ENCODE measurements around the gene ASB18. TPM values are rescaled to one million over a fixed set of nuclear protein-coding genes. Genes with fewer than 3 reads are reported as not detected.

Gene ASB18
- total and polyA plus RNA-seq, 2 experiments from 2014 or later, result not detected

GRCh38 chr2:236215196-236215595 lies 49.0 kb downstream of the ASB18 start:
- Histone ChIP-seq H3K27ac (ENCODE audit: low read depth) (no peak overlapping the region), H3K4me2 (no peak overlapping the region), H3K27me3 (ENCODE audit: insufficient read depth) (no peaks in the 10 kb centered on the region), H3K4me1 (ENCODE audit: insufficient read depth) (no peaks in the 10 kb centered on the region), H2AFZ (no peak overlapping the region), H3K9me2 (ENCODE audit: insufficient read depth) (no peaks in the 10 kb centered on the region), H3K4me3 (no peak overlapping the region), H4K20me1 (replicated peaks; ENCODE audit: insufficient read depth) (no peaks in the 10 kb centered on the region), H3F3A (replicated peaks; ENCODE audit: low read depth) (no peaks in the 10 kb centered on the region), H3K36me3 (ENCODE audit: insufficient read depth) (no peaks in the 10 kb centered on the region), H3K79me2 (replicated peaks; ENCODE audit: insufficient read depth) (no peaks in the 10 kb centered on the region)
- ATAC-seq (no peak), DNase-seq (ENCODE audit: low spot score) (no peak)
- H3K27me3 Mint-ChIP-seq (ENCODE audit: insufficient read depth, low read depth, poor library complexity), result peaks cover 17% of the 10 kb centered on the region
- peaks cover 6% of the 10 kb centered on the region for H3K4me1 Mint-ChIP-seq
- H3K27ac Mint-ChIP-seq, result no peak overlapping the region
- TF ChIP-seq STAT1 (IDR thresholded peaks at IDR 0.05; ENCODE audit: unreplicated experiment) (no peak), POLR2AphosphoS5 (IDR thresholded peaks at IDR 0.05; ENCODE audit: low read depth) (no peak), CREB1 (CRISPR knock-in tag; IDR thresholded peaks at IDR 0.05; ENCODE audit: low read depth) (no peak), CTCF (conservative IDR thresholded peaks at IDR 0.05; ENCODE audit: low read depth in 2 of 2) (no peak), EZH2 (IDR thresholded peaks at IDR 0.05; ENCODE audit: low read depth, unreplicated experiment) (no peak), ZNF331 (CRISPR knock-in tag; IDR thresholded peaks at IDR 0.05; ENCODE audit: low read depth) (no peak), ZNF462 (CRISPR knock-in tag; IDR thresholded peaks at IDR 0.05) (no peak), ETS1 (IDR thresholded peaks at IDR 0.05) (no peak), ZNF114 (CRISPR knock-in tag; IDR thresholded peaks at IDR 0.05) (no peak), NANOG (IDR thresholded peaks at IDR 0.05; ENCODE audit: borderline replicate concordance) (no peak), REST (IDR thresholded peaks at IDR 0.05; ENCODE audit: unreplicated experiment) (no peak), EZH2phosphoT487 (IDR thresholded peaks at IDR 0.05; ENCODE audit: unreplicated experiment) (no peak), JUNB (IDR thresholded peaks at IDR 0.05; ENCODE audit: unreplicated experiment) (no peak)
- H3K36me3 Mint-ChIP-seq (ENCODE audit: low read depth), result no peaks in the 10 kb centered on the region; the same call in 2 of the 3 replicates
- no peak overlapping the region for H3K4me3 Mint-ChIP-seq
- H3K9me3 Mint-ChIP-seq, result no peaks in the 10 kb centered on the region

All from GM23338 (cell line).